ENCODE data around the gene FXYD6. TPM values are rescaled to one million over a fixed set of nuclear protein-coding genes. Genes with fewer than 3 reads are reported as not detected.

The FXYD6 gene
- total and polyA plus RNA-seq, 12 donors = 22.0 to 65.2 (median 36.1) TPM

- intact Hi-C loops (cut with DNase I) = no loop called here
- Histone ChIP-seq H3K36me3 (peaks cover 0 to 78% (median 0%) of the 10 kb centered on the region in 9 donors), H3K4me1 (peaks cover 0 to 46% (median 19%) of the 10 kb centered on the region in 9 donors), H3K27me3 (no peaks in the 10 kb centered on the region), H3K27ac (no peak overlapping the region), H3K4me3 (no peak overlapping the region), H3K9me3 (no peaks in the 10 kb centered on the region)
- ATAC-seq (no peak), DNase-seq (peak in 1 of 2 donors; percentile 0)
- no peak for TF ChIP-seq CTCF (IDR thresholded peaks at IDR 0.05)
- 85% methylated on average over 8 of the region's 8 CpGs for WGBS, 2 donors
These were observed 37.6 kb downstream of the FXYD6 start for GRCh38 chr11:117838901-117839300.

- DNase-seq (peak in 1 of 2 donors; percentile 1), ATAC-seq (no peak)
- Histone ChIP-seq H3K9me3 (no peaks in the 10 kb centered on the region), H3K4me3 (no peak overlapping the region), H3K27ac (no peak overlapping the region), H3K27me3 (no peaks in the 10 kb centered on the region), H3K36me3 (peaks cover 0 to 86% (median 0%) of the 10 kb centered on the region in 9 donors), H3K4me1 (peaks cover 0 to 38% (median 16%) of the 10 kb centered on the region in 9 donors)
- intact Hi-C loops (cut with DNase I) = no loop called here
- 82 to 91% methylated on average over 8 of the region's 8 CpGs for WGBS, 2 donors
- TF ChIP-seq CTCF (IDR thresholded peaks at IDR 0.05) = no peak
These were observed 38.7 kb downstream of the FXYD6 start for GRCh38 chr11:117837791-117838190.

GRCh38 chr11:117837070-117837776 lies 39.2 kb downstream of the FXYD6 start:
- peak in 1 of 2 donors; percentile 5 for DNase-seq
- no peak for TF ChIP-seq CTCF (IDR thresholded peaks at IDR 0.05)
- H3K36me3 ChIP-seq = peaks cover 0 to 84% (median 0%) of the 10 kb centered on the region in 9 donors
- no peak overlapping the region for H3K4me3 ChIP-seq
- H3K27me3 ChIP-seq = no peaks in the 10 kb centered on the region
- H3K4me1 ChIP-seq = peaks cover 0 to 32% (median 10%) of the 10 kb centered on the region in 9 donors
- ATAC-seq = no peak
- H3K27ac ChIP-seq = no peak overlapping the region
- intact Hi-C loops (cut with DNase I) = no loop called here
- H3K9me3 ChIP-seq = no peaks in the 10 kb centered on the region
- 73 to 78% methylated on average over 18 of the region's 18 CpGs for WGBS, 2 donors

- DNase-seq = no peak
- H3K4me3 ChIP-seq = no peak overlapping the region
- ATAC-seq = peak in 1 of 8 donors; percentile 25
These were observed 40.1 kb downstream of the FXYD6 start for GRCh38 chr11:117836077-117836960.

More at GRCh38 chr11:117836077-117836960, 40.1 kb downstream of the FXYD6 start:
- Histone ChIP-seq H3K4me1 (peaks cover 0 to 23% (median 9%) of the 10 kb centered on the region in 9 donors), H3K27ac (no peak overlapping the region), H3K9me3 (no peaks in the 10 kb centered on the region), H3K36me3 (peaks cover 0 to 75% (median 0%) of the 10 kb centered on the region in 9 donors), H3K27me3 (no peaks in the 10 kb centered on the region)
- no peak for TF ChIP-seq CTCF (IDR thresholded peaks at IDR 0.05)
- 88 to 94% methylated on average over 14 of the region's 14 CpGs for WGBS, 2 donors
- intact Hi-C loops (cut with DNase I) = no loop called here

Measured in heart right ventricle (tissue), 16 donors.